GM10266 (cell line): ENCODE measurements around the gene ABHD12B.

Source experiments
- DNase-seq: peaks from one replicate; pipeline ENCODE4 v3.0.0; 2012; ENCODE audit errors: extremely low spot score
- CTCF ChIP-seq: IDR thresholded peaks from 2 replicates; pipeline ENCODE4 v1.5.1; 2012; ENCODE audit warnings: mild to moderate bottlenecking, low read depth; ENCODE audit not compliant: control insufficient read depth, insufficient read depth; ENCODE audit errors: missing control alignments

Gene ABHD12B

GRCh38 chr14:50859296-50859624 is 12.6 kb upstream of the ABHD12B start:
- no peak for DNase-seq
- TF ChIP-seq CTCF, result no peak

GRCh38 chr14:50860478-50861086 is 11.3 kb upstream of the ABHD12B start:
- peak; percentile 79 for TF ChIP-seq CTCF
- peak; percentile 82 for DNase-seq

GRCh38 chr14:50862036-50862570 is 9.8 kb upstream of the ABHD12B start:
- TF ChIP-seq CTCF, result no peak
- DNase-seq, result no peak

GRCh38 chr14:50864237-50864636 is 7.6 kb upstream of the ABHD12B start:
- TF ChIP-seq CTCF, result no peak
- no peak for DNase-seq

- no peak for TF ChIP-seq CTCF
- DNase-seq, result no peak
Measured at GRCh38 chr14:50864946-50865345, 6.9 kb upstream of the ABHD12B start.

- no peak for DNase-seq
- TF ChIP-seq CTCF, result no peak
Measured at GRCh38 chr14:50865391-50866076, 6.3 kb upstream of the ABHD12B start.

- TF ChIP-seq CTCF, result no peak
- DNase-seq, result no peak
Measured at GRCh38 chr14:50871228-50871627, 625 bp upstream of the ABHD12B start.
